Activated naive CD8-positive, alpha-beta T cell treated with anti-CD3 and anti-CD28 coated beads, Interleukin-2, amount 10 ng/mL, durations not matched to agents 7 days and 5 days (primary cell): ENCODE measurements around the gene PFKL. TPM values are rescaled to one million over a fixed set of nuclear protein-coding genes. Genes with fewer than 3 reads are reported as not detected.
"Not testable (repeated sequence)": the region's sequence is repeated elsewhere in the genome, so short reads cannot be mapped to it uniquely, and the experiment has no call there.

Experiments
- ATAC-seq: fragments of 150-1000 bp; cut with Tn5 transposase; one replicate; pipeline ENCODE4 v1.10.0; 2021; ENCODE audit warnings: low read depth, moderate library complexity
- POLR2A ChIA-PET: fragments of 350-600 bp; sonication (Branson Sonifier 250); formaldehyde crosslinking; loops from one replicate; lab custom pipeline; 2021; ENCODE audit warnings: antibody characterized with exemption; lab: Charles Lee
- DNase-seq: peaks from one replicate; pipeline ENCODE4 v3.0.0; 2021
- H3K27ac Mint-ChIP-seq: one replicate; pipeline ENCODE4 v1.8.0; 2022; ENCODE audit warnings: mild to moderate bottlenecking, mixed read lengths
- H3K27me3 Mint-ChIP-seq: one replicate; pipeline ENCODE4 v1.8.0; 2022; ENCODE audit warnings: mild to moderate bottlenecking, moderate library complexity, mixed read lengths
- H3K36me3 Mint-ChIP-seq: one replicate; pipeline ENCODE4 v1.8.0; 2021; ENCODE audit warnings: mild to moderate bottlenecking, mixed read lengths
- H3K4me1 Mint-ChIP-seq: one replicate; pipeline ENCODE4 v1.8.0; 2021; ENCODE audit warnings: mixed read lengths
- H3K4me3 Mint-ChIP-seq: one replicate; pipeline ENCODE4 v1.8.0; 2022; ENCODE audit warnings: mild to moderate bottlenecking, moderate library complexity, mixed read lengths
- H3K9me3 Mint-ChIP-seq: one replicate; pipeline ENCODE4 v1.8.0; 2021; ENCODE audit warnings: mixed read lengths
- total RNA-seq, 2 experiments: library from RNA; stranded (reverse); gene quantifications; one replicate each; pipeline ENCODE4 v1.2.3, GENCODE V29; 2021

The PFKL gene
- total RNA-seq, 2 experiments from 2014 or later, result 183 to 193 TPM

GRCh38 chr21:44265734-44266270 lies 34.1 kb upstream of the PFKL start:
- no peak overlapping the region for H3K27ac Mint-ChIP-seq
- H3K27me3 Mint-ChIP-seq, result no peaks in the 10 kb centered on the region
- DNase-seq (no peak), ATAC-seq (no peak)
- no peaks in the 10 kb centered on the region for H3K9me3 Mint-ChIP-seq
- POLR2A ChIA-PET, result no interaction called here
- no peaks in the 10 kb centered on the region for H3K36me3 Mint-ChIP-seq
- H3K4me3 Mint-ChIP-seq, result no peak overlapping the region
- H3K4me1 Mint-ChIP-seq, result no peaks in the 10 kb centered on the region

GRCh38 chr21:44267655-44268142 lies 32.2 kb upstream of the PFKL start:
- no peaks in the 10 kb centered on the region for H3K27me3 Mint-ChIP-seq
- ATAC-seq (peak; percentile 30), DNase-seq (no peak)
- no peak overlapping the region for H3K4me3 Mint-ChIP-seq
- no peak overlapping the region for H3K27ac Mint-ChIP-seq
- POLR2A ChIA-PET, result interaction anchor here (0.7 kb wide), 1 partner anchor 27 kb away, joined by 3 read pairs; no protein-coding TSS in a partner anchor
- no peaks in the 10 kb centered on the region for H3K9me3 Mint-ChIP-seq
- H3K4me1 Mint-ChIP-seq, result no peaks in the 10 kb centered on the region
- H3K36me3 Mint-ChIP-seq, result no peaks in the 10 kb centered on the region

GRCh38 chr21:44269090-44269489 lies 30.8 kb upstream of the PFKL start:
- POLR2A ChIA-PET, result no interaction called here
- no peak overlapping the region for H3K27ac Mint-ChIP-seq

GRCh38 chr21:44271558-44272283 lies 28.1 kb upstream of the PFKL start:
- Mint-ChIP-seq H3K9me3 (no peaks in the 10 kb centered on the region), H3K4me1 (no peaks in the 10 kb centered on the region), H3K36me3 (no peaks in the 10 kb centered on the region), H3K27ac (no peak overlapping the region), H3K4me3 (no peak overlapping the region), H3K27me3 (peaks cover 10% of the 10 kb centered on the region)
- DNase-seq (no peak), ATAC-seq (no peak)
- POLR2A ChIA-PET, result no interaction called here

More at GRCh38 chr21:44269090-44269489, 30.8 kb upstream of the PFKL start:
- Mint-ChIP-seq H3K27me3 (no peaks in the 10 kb centered on the region), H3K4me1 (no peaks in the 10 kb centered on the region), H3K36me3 (no peaks in the 10 kb centered on the region), H3K4me3 (no peak overlapping the region), H3K9me3 (no peaks in the 10 kb centered on the region)
- DNase-seq (no peak), ATAC-seq (no peak)

GRCh38 chr21:44272284-44272858 lies 27.5 kb upstream of the PFKL start:
- Mint-ChIP-seq H3K27me3 (peaks cover 11% of the 10 kb centered on the region), H3K36me3 (no peaks in the 10 kb centered on the region), H3K27ac (no peak overlapping the region), H3K4me3 (no peak overlapping the region), H3K4me1 (no peaks in the 10 kb centered on the region), H3K9me3 (no peaks in the 10 kb centered on the region)
- ATAC-seq (no peak), DNase-seq (no peak)
- POLR2A ChIA-PET, result no interaction called here

GRCh38 chr21:44273046-44273445 lies 26.8 kb upstream of the PFKL start:
- ATAC-seq (no peak), DNase-seq (no peak)
- H3K9me3 Mint-ChIP-seq, result no peaks in the 10 kb centered on the region
- no peak overlapping the region for H3K4me3 Mint-ChIP-seq
- no peaks in the 10 kb centered on the region for H3K4me1 Mint-ChIP-seq
- peaks cover 13% of the 10 kb centered on the region for H3K27me3 Mint-ChIP-seq
- POLR2A ChIA-PET, result no interaction called here
- H3K27ac Mint-ChIP-seq, result no peak overlapping the region
- no peaks in the 10 kb centered on the region for H3K36me3 Mint-ChIP-seq

GRCh38 chr21:44275041-44275440 lies 24.8 kb upstream of the PFKL start:
- ATAC-seq (no peak), DNase-seq (no peak)
- Mint-ChIP-seq H3K4me1 (no peaks in the 10 kb centered on the region), H3K9me3 (no peaks in the 10 kb centered on the region), H3K4me3 (no peak overlapping the region), H3K36me3 (no peaks in the 10 kb centered on the region), H3K27me3 (peaks cover 16% of the 10 kb centered on the region), H3K27ac (no peak overlapping the region)
- POLR2A ChIA-PET, result no interaction called here

- Mint-ChIP-seq H3K27me3 (peaks cover 18% of the 10 kb centered on the region), H3K27ac (no peak overlapping the region), H3K9me3 (no peaks in the 10 kb centered on the region), H3K4me3 (no peak overlapping the region), H3K4me1 (no peaks in the 10 kb centered on the region), H3K36me3 (no peaks in the 10 kb centered on the region)
- no peak for DNase-seq
- ATAC-seq, result no peak
- POLR2A ChIA-PET, result no interaction called here
Measured at GRCh38 chr21:44279354-44280260, 20.2 kb upstream of the PFKL start.

- POLR2A ChIA-PET, result no interaction called here
- no peak for DNase-seq
- peaks cover 7% of the 10 kb centered on the region for H3K27me3 Mint-ChIP-seq
- no peaks in the 10 kb centered on the region for H3K9me3 Mint-ChIP-seq
- ATAC-seq, result no peak
- H3K4me1 Mint-ChIP-seq, result no peaks in the 10 kb centered on the region
- H3K4me3 Mint-ChIP-seq, result no peak overlapping the region
- no peaks in the 10 kb centered on the region for H3K36me3 Mint-ChIP-seq
- no peak overlapping the region for H3K27ac Mint-ChIP-seq
Measured at GRCh38 chr21:44281801-44282200, 18.1 kb upstream of the PFKL start.

GRCh38 chr21:44282370-44282769 lies 17.5 kb upstream of the PFKL start:
- Mint-ChIP-seq H3K27me3 (peaks cover 7% of the 10 kb centered on the region), H3K36me3 (no peaks in the 10 kb centered on the region), H3K9me3 (no peaks in the 10 kb centered on the region), H3K4me3 (no peak overlapping the region), H3K4me1 (no peaks in the 10 kb centered on the region), H3K27ac (no peak overlapping the region)
- POLR2A ChIA-PET, result no interaction called here
- DNase-seq, result no peak
- no peak for ATAC-seq

- H3K4me3 Mint-ChIP-seq, H3K36me3 Mint-ChIP-seq, H3K27me3 Mint-ChIP-seq, DNase-seq, H3K27ac Mint-ChIP-seq, ATAC-seq, H3K4me1 Mint-ChIP-seq, POLR2A ChIA-PET, H3K9me3 Mint-ChIP-seq: not testable (repeated sequence)
Measured at GRCh38 chr21:44283211-44283785, 16.6 kb upstream of the PFKL start.

GRCh38 chr21:44283948-44284347 lies 15.9 kb upstream of the PFKL start:
- POLR2A ChIA-PET, result no interaction called here
- DNase-seq, result no peak

More at GRCh38 chr21:44283948-44284347, 15.9 kb upstream of the PFKL start:
- no peaks in the 10 kb centered on the region for H3K9me3 Mint-ChIP-seq
- no peak overlapping the region for H3K4me3 Mint-ChIP-seq
- ATAC-seq, result no peak
- peaks cover 2% of the 10 kb centered on the region for H3K27me3 Mint-ChIP-seq
- H3K27ac Mint-ChIP-seq, result no peak overlapping the region
- no peaks in the 10 kb centered on the region for H3K36me3 Mint-ChIP-seq
- no peaks in the 10 kb centered on the region for H3K4me1 Mint-ChIP-seq
